LNCaP clone FGC (cell line): Measurements from ENCODE around the gene B3GNT7.

Experiments used
- DNase-seq: peaks from one replicate; pipeline ENCODE4 v3.0.0-alpha.2; 2011; ENCODE audit warnings: low read depth
- H3K4me3 ChIP-seq: 2 replicates; pipeline ENCODE4 v1.5.1; 2011; ENCODE audit warnings: mild to moderate bottlenecking, low read depth, low read length, control low read depth
- CTCF ChIP-seq: IDR thresholded peaks from 2 replicates; pipeline ENCODE4 v1.5.1; 2012; ENCODE audit warnings: mild to moderate bottlenecking; ENCODE audit not compliant: control insufficient read depth, insufficient read depth; ENCODE audit errors: extremely low read depth

B3GNT7 gene

GRCh38 chr2:231364961-231365810, 30.3 kb upstream of the B3GNT7 start:
- TF ChIP-seq CTCF = no peak
- DNase-seq = peak; percentile 54
- H3K4me3 ChIP-seq = no peak overlapping the region

- no peak for DNase-seq
Observed at GRCh38 chr2:231367178-231367577, 28.3 kb upstream of the B3GNT7 start.

GRCh38 chr2:231369580-231370428, 25.7 kb upstream of the B3GNT7 start:
- DNase-seq = peak; percentile 37
- TF ChIP-seq CTCF = 0 out of 2 replicates have a peak, but pooled peaks have one; percentile 11
- no peak overlapping the region for H3K4me3 ChIP-seq

More at GRCh38 chr2:231367178-231367577, 28.3 kb upstream of the B3GNT7 start:
- no peak for TF ChIP-seq CTCF
- no peak overlapping the region for H3K4me3 ChIP-seq

- TF ChIP-seq CTCF = no peak
- H3K4me3 ChIP-seq = no peak overlapping the region
- no peak for DNase-seq
Observed at GRCh38 chr2:231370429-231370748, 25.1 kb upstream of the B3GNT7 start.

- no peak overlapping the region for H3K4me3 ChIP-seq
- TF ChIP-seq CTCF = no peak
- DNase-seq = no peak
Observed at GRCh38 chr2:231370749-231371429, 24.6 kb upstream of the B3GNT7 start.

- H3K4me3 ChIP-seq = no peak overlapping the region
- no peak for TF ChIP-seq CTCF
- DNase-seq = no peak
Observed at GRCh38 chr2:231371430-231372054, 24.0 kb upstream of the B3GNT7 start.
